Peyer's patch (tissue), 4 donors: ENCODE results near the gene PTPN2.

Experiments
- POLR2A ChIP-seq, 2 donors: fragments of 450-650 bp; IDR thresholded peaks; one replicate each; pipeline ENCODE4 v1.5.1; 2017; ENCODE audit warnings: antibody characterized with exemption in 2 of 2, mild to moderate bottlenecking in 2 of 2, moderate library complexity in 2 of 2
- TF ChIP-seq, protein P1 (sequence below), 6 experiments: fragments of 450-650 bp in 4 of 6; fragments of 200-600 bp in 2 of 6; sonication (generic) in 1 of 6; IDR thresholded peaks; one replicate each; pipeline ENCODE4 v1.5.1; 2017 to 2019; ENCODE audit warnings: antibody characterized with exemption in 6 of 6, mild to moderate bottlenecking in 3 of 6, moderate library complexity in 1 of 6

GRCh38 chr18:12872408-12872807, 11.6 kb downstream of the PTPN2 start:
- TF ChIP-seq, protein P1, sequence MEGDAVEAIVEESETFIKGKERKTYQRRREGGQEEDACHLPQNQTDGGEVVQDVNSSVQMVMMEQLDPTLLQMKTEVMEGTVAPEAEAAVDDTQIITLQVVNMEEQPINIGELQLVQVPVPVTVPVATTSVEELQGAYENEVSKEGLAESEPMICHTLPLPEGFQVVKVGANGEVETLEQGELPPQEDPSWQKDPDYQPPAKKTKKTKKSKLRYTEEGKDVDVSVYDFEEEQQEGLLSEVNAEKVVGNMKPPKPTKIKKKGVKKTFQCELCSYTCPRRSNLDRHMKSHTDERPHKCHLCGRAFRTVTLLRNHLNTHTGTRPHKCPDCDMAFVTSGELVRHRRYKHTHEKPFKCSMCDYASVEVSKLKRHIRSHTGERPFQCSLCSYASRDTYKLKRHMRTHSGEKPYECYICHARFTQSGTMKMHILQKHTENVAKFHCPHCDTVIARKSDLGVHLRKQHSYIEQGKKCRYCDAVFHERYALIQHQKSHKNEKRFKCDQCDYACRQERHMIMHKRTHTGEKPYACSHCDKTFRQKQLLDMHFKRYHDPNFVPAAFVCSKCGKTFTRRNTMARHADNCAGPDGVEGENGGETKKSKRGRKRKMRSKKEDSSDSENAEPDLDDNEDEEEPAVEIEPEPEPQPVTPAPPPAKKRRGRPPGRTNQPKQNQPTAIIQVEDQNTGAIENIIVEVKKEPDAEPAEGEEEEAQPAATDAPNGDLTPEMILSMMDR (IDR thresholded peaks at IDR 0.05), result no peak
- no peak for TF ChIP-seq POLR2A (IDR thresholded peaks at IDR 0.05)
